ENCODE results near the gene TSPAN17.

Gene TSPAN17

GRCh38 chr5:176660530-176660859 is 13.2 kb downstream of the TSPAN17 start:
- DNase-seq (ENCODE audit: low read depth): no peak

- peak; percentile 59 for DNase-seq (ENCODE audit: low read depth)
Observed at GRCh38 chr5:176660860-176661641, 13.8 kb downstream of the TSPAN17 start.

GRCh38 chr5:176661676-176662075 is 14.4 kb downstream of the TSPAN17 start:
- no peak for DNase-seq (ENCODE audit: low read depth)

- DNase-seq (ENCODE audit: low read depth): no peak
Observed at GRCh38 chr5:176662371-176663333, 15.4 kb downstream of the TSPAN17 start.

- no peak for DNase-seq (ENCODE audit: low read depth)
Observed at GRCh38 chr5:176663566-176663965, 16.3 kb downstream of the TSPAN17 start.

GRCh38 chr5:176664479-176664878 is 17.2 kb downstream of the TSPAN17 start:
- no peak for DNase-seq (ENCODE audit: low read depth)

- no peak for DNase-seq (ENCODE audit: low read depth)
Observed at GRCh38 chr5:176664886-176665285, 17.6 kb downstream of the TSPAN17 start.

GRCh38 chr5:176665517-176665916 is 18.2 kb downstream of the TSPAN17 start:
- DNase-seq (ENCODE audit: low read depth): no peak

GRCh38 chr5:176667637-176668036 is 20.4 kb downstream of the TSPAN17 start:
- no peak for DNase-seq (ENCODE audit: low read depth)

GRCh38 chr5:176670449-176670848 is 23.2 kb downstream of the TSPAN17 start:
- DNase-seq (ENCODE audit: low read depth): no peak

GRCh38 chr5:176671399-176671798 is 24.1 kb downstream of the TSPAN17 start:
- no peak for DNase-seq (ENCODE audit: low read depth)

- DNase-seq (ENCODE audit: low read depth): no peak
Observed at GRCh38 chr5:176671890-176672747, 24.8 kb downstream of the TSPAN17 start.

- no peak for DNase-seq (ENCODE audit: low read depth)
Observed at GRCh38 chr5:176673651-176674583, 26.6 kb downstream of the TSPAN17 start.

GRCh38 chr5:176674799-176675198 is 27.5 kb downstream of the TSPAN17 start:
- no peak for DNase-seq (ENCODE audit: low read depth)

- DNase-seq (ENCODE audit: low read depth): no peak
Observed at GRCh38 chr5:176675676-176676360, 28.5 kb downstream of the TSPAN17 start.

GRCh38 chr5:176676361-176676824 is 29.1 kb downstream of the TSPAN17 start:
- no peak for DNase-seq (ENCODE audit: low read depth)

GRCh38 chr5:176677209-176677939 is 30.1 kb downstream of the TSPAN17 start:
- no peak for DNase-seq (ENCODE audit: low read depth)

- DNase-seq (ENCODE audit: low read depth): no peak
Observed at GRCh38 chr5:176678584-176678983, 31.3 kb downstream of the TSPAN17 start.

- no peak for DNase-seq (ENCODE audit: low read depth)
Observed at GRCh38 chr5:176679365-176680225, 32.3 kb downstream of the TSPAN17 start.

Measured in stimulated activated CD8-positive, alpha-beta memory T cell treated with anti-CD3 and anti-CD28 coated beads, Interleukin-7, amount 100 ng/mL, for 24 hours (primary cell).